Astrocyte (in vitro differentiated cells and primary cell): ENCODE measurements around the gene MXD1.

ENCODE experiments used
- EZH2 ChIP-seq: IDR thresholded peaks from 2 replicates; pipeline ENCODE4 v1.6.1; 2012; ENCODE audit warnings: mild to moderate bottlenecking, low read length, inconsistent platforms; ENCODE audit not compliant: insufficient read depth
- TF ChIP-seq, protein P1 (sequence below): IDR thresholded peaks from 2 replicates; pipeline ENCODE4 v1.5.1; 2011; ENCODE audit warnings: low read depth, mild to moderate bottlenecking, inconsistent platforms, low read length, moderate library complexity; ENCODE audit not compliant: insufficient read depth

DNA sequence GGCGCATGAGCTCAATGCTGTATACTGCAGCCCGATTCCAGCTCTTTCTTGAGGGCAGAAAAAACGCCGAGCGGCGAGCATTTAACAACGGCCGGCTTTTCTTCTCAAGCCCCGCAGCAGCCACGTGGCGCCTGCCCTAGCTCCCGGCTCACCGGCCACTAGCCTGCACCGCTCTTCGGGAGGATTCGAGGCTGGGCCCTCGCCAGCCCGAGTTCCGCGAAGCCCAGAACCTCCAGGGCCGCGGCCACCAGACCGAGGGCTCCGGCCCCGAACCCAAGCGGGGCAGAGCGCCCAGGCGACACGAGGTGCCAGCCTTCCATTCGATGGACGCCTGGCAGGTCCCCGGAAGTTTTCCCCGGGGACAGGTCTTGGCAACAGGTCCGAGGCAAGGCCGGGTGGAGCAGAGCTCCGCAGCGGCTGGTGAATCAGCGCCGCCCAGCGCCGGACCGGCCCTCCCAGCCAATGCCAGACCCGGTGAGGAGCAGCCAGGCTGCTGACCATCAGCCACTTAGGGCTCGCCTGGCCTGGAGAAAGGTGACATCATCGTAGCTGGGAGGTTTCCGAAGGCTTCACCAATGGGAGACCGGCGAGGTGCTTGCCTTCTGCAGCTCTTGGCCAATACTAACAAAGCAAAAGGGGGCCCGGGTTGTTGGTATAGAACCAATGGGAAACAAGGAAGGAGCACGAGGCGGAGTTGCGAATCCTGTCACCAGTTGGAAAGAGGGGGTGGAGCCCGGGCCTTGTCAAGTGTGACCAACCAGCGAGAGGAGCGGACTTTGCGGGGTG is 552 bp upstream of the MXD1 start:
- TF ChIP-seq, protein P1, sequence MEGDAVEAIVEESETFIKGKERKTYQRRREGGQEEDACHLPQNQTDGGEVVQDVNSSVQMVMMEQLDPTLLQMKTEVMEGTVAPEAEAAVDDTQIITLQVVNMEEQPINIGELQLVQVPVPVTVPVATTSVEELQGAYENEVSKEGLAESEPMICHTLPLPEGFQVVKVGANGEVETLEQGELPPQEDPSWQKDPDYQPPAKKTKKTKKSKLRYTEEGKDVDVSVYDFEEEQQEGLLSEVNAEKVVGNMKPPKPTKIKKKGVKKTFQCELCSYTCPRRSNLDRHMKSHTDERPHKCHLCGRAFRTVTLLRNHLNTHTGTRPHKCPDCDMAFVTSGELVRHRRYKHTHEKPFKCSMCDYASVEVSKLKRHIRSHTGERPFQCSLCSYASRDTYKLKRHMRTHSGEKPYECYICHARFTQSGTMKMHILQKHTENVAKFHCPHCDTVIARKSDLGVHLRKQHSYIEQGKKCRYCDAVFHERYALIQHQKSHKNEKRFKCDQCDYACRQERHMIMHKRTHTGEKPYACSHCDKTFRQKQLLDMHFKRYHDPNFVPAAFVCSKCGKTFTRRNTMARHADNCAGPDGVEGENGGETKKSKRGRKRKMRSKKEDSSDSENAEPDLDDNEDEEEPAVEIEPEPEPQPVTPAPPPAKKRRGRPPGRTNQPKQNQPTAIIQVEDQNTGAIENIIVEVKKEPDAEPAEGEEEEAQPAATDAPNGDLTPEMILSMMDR, result no peak
- peak; percentile 64 for TF ChIP-seq EZH2
